ENCODE measurements around the gene GAS2. TPM values are rescaled to one million over a fixed set of nuclear protein-coding genes. Genes with fewer than 3 reads are reported as not detected.
"Not testable (repeated sequence)": the region's sequence is repeated elsewhere in the genome, so short reads cannot be mapped to it uniquely, and the experiment has no call there.

GAS2 gene
- total RNA-seq, 1 donor from 2014 or later, result 3.2 TPM

DNA sequence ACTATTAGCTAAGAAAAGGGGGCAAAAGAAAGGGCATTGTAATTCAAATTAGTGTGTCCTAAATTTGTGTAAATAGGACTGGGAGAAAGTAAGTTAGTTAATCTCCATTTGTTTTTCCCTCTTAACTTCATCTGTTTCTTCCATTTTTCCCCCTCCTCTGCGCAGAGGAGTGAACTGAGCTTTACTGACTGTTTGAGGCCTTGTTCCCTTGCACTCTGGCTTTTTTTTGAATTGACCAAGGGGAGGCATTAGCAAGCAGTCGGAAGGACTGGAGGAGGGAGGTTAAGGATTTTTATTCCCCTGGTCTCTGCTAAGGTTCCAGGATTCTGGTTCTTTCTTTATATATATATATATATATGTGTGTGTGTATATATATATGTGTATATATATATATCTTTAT lies 25.5 kb upstream of the GAS2 start:
- no peaks in the 10 kb centered on the region for H3K36me3 ChIP-seq
- no peak overlapping the region for H3K27ac ChIP-seq
- no peaks in the 10 kb centered on the region for H3K4me1 ChIP-seq
- no peaks in the 10 kb centered on the region for H3K27me3 ChIP-seq
- H3K4me3 ChIP-seq, result no peak overlapping the region
- no peak for DNase-seq (ENCODE audit: extremely low spot score in 2 of 2)
- intact Hi-C loops (cut with DNase I), result no loop called here
- no peaks in the 10 kb centered on the region for H3K9me3 ChIP-seq
- TF ChIP-seq POLR2AphosphoS5 (IDR thresholded peaks at IDR 0.05; ENCODE audit: insufficient read depth in 1 of 2, low read depth in 1 of 2) (no peak), CTCF (IDR thresholded peaks at IDR 0.05) (no peak), POLR2A (IDR thresholded peaks at IDR 0.05) (no peak)

DNA sequence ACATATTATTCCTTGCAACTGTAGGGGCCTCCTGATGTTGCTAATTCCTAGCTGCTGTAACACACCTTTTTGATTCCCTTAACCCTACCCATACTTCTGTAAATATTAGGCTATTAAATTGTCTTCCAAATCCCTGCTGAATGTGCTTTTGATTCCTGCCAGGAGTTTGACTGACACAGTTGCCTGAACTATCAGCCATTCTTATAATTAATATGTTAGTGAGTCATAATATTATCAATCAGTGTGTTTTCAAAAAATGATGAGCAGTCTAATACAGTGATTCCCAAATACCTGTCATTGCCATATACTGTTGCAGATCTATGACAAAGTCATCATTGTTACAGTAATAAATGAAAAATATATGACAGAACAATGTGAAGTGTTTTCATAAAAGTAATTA lies 24.9 kb upstream of the GAS2 start:
- H3K27ac ChIP-seq, result no peak overlapping the region
- TF ChIP-seq POLR2AphosphoS5 (IDR thresholded peaks at IDR 0.05; ENCODE audit: insufficient read depth in 1 of 2, low read depth in 1 of 2), result no peak
- TF ChIP-seq CTCF (IDR thresholded peaks at IDR 0.05), result no peak
- no peak for TF ChIP-seq POLR2A (IDR thresholded peaks at IDR 0.05)
- no peaks in the 10 kb centered on the region for H3K27me3 ChIP-seq
- H3K4me3 ChIP-seq, result no peak overlapping the region
- intact Hi-C loops (cut with DNase I), result no loop called here
- no peaks in the 10 kb centered on the region for H3K36me3 ChIP-seq
- no peaks in the 10 kb centered on the region for H3K9me3 ChIP-seq
- H3K4me1 ChIP-seq, result no peaks in the 10 kb centered on the region
- DNase-seq (ENCODE audit: extremely low spot score in 2 of 2), result no peak

GRCh38 chr11:22652346-22652745 lies 14.1 kb upstream of the GAS2 start:
- intact Hi-C loops (cut with DNase I); H3K9me3 ChIP-seq; DNase-seq (ENCODE audit: extremely low spot score in 2 of 2): not testable (repeated sequence)

DNA sequence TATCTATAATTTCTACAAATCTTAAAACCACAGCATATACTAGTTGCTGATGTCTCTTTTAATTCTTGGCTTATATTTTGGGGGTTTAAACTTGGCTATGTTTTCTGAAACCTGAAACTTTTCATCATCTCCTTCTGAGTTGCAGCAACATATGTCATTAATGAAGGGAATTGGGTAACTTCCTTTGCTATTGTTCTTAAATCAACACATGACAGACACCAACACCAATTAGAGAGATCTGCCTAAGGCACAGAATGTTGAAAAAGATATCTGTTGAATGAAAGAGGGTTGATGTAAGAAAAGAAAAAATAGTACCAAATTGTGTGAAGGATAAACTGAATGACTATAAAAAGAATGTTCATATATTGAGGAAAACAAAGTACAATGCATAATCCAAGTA lies 10.3 kb upstream of the GAS2 start:
- H3K27me3 ChIP-seq, result no peaks in the 10 kb centered on the region
- H3K4me1 ChIP-seq, result no peaks in the 10 kb centered on the region
- no peak for DNase-seq (ENCODE audit: extremely low spot score in 2 of 2)
- H3K27ac ChIP-seq, result no peak overlapping the region
- no peaks in the 10 kb centered on the region for H3K9me3 ChIP-seq
- no peak overlapping the region for H3K4me3 ChIP-seq
- TF ChIP-seq POLR2A (IDR thresholded peaks at IDR 0.05) (no peak), POLR2AphosphoS5 (IDR thresholded peaks at IDR 0.05; ENCODE audit: insufficient read depth in 1 of 2, low read depth in 1 of 2) (no peak), CTCF (IDR thresholded peaks at IDR 0.05) (no peak)
- no peaks in the 10 kb centered on the region for H3K36me3 ChIP-seq
- intact Hi-C loops (cut with DNase I), result no loop called here

More at GRCh38 chr11:22652346-22652745, 14.1 kb upstream of the GAS2 start:
- not testable (repeated sequence) for H3K27me3 ChIP-seq, H3K27ac ChIP-seq, H3K4me1 ChIP-seq, H3K36me3 ChIP-seq, H3K4me3 ChIP-seq

GRCh38 chr11:22657101-22657694 lies 9.2 kb upstream of the GAS2 start:
- intact Hi-C loops (cut with DNase I), result no loop called here
- no peak for DNase-seq (ENCODE audit: extremely low spot score in 2 of 2)
- H3K27ac ChIP-seq, result no peak overlapping the region
- no peaks in the 10 kb centered on the region for H3K4me1 ChIP-seq
- H3K36me3 ChIP-seq, result no peaks in the 10 kb centered on the region
- no peaks in the 10 kb centered on the region for H3K27me3 ChIP-seq
- TF ChIP-seq POLR2AphosphoS5 (IDR thresholded peaks at IDR 0.05; ENCODE audit: insufficient read depth in 1 of 2, low read depth in 1 of 2) (no peak), POLR2A (IDR thresholded peaks at IDR 0.05) (no peak), CTCF (IDR thresholded peaks at IDR 0.05) (no peak)
- no peaks in the 10 kb centered on the region for H3K9me3 ChIP-seq
- H3K4me3 ChIP-seq, result no peak overlapping the region
